Fibroblast of mammary gland (primary cell): ENCODE data around the gene TP53I11.

ENCODE experiments used
- DNase-seq: peaks from one replicate; pipeline ENCODE4 v3.0.0-alpha.2; 2010; ENCODE audit warnings: low read depth
- H3K4me3 ChIP-seq: 2 replicates; pipeline ENCODE4 v1.5.1; 2011; ENCODE audit warnings: low read depth, mild to moderate bottlenecking, low read length, moderate library complexity; ENCODE audit not compliant: control insufficient read depth
- CTCF ChIP-seq: conservative IDR thresholded peaks from 2 replicates; pipeline ENCODE4 v1.5.1; 2011; ENCODE audit warnings: low read depth, low read length, inconsistent platforms; ENCODE audit not compliant: control insufficient read depth, insufficient read depth

The TP53I11 gene

DNA sequence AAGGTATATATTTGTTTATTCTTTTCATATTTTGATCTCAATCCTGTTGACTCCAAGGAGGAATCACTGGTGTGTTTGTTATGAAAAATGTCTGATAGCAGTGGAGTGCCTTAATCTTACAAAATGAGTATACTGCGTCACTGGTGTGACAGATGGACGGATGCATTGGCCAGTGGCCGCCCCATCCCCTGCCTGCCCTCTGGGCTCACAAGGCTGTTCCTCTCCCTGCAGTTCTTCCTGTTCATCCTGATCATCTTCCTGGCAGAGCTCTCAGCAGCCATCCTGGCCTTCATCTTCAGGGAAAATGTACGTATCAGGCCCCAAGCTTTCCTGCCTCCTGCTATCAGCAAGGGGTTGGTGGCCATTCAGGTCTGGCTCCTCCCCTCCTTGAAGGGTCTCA, 32.9 kb downstream of the TP53I11 start:
- no peak for TF ChIP-seq CTCF
- DNase-seq: no peak
- H3K4me3 ChIP-seq: no peak overlapping the region

DNA sequence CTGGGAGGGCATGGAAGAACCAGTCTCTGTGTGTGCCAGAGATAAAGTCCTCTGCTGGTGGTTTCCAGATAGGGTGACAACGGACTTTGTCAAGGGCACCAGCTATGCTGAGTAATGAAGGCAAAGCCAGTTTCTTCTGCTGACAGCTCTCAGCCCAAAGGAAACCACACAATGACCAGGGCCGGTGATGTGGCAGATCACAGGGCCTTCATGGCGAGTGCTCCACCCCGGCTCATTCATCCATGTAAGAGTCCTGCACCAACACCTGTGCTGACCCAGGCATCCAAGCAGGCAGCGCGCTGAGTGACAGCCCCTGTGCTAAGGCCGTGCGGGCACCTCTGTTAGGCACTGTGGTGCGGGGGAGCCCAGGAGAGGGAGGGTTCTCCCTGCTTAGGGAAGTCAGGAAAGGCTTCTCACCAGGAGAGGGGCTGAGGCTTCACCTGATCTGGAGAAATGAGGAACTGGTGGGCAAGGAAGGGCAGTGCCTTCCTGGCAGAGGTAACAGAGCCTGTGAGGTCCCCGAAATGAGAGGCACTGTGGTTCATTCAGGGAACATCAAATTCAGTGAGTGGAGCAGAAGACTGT, 33.8 kb downstream of the TP53I11 start:
- TF ChIP-seq CTCF: no peak
- H3K4me3 ChIP-seq: no peak overlapping the region
- no peak for DNase-seq

- H3K4me3 ChIP-seq: no peak overlapping the region
- no peak for TF ChIP-seq CTCF
- DNase-seq: no peak
Observed at GRCh38 chr11:44916331-44916730, 34.4 kb downstream of the TP53I11 start.

DNA sequence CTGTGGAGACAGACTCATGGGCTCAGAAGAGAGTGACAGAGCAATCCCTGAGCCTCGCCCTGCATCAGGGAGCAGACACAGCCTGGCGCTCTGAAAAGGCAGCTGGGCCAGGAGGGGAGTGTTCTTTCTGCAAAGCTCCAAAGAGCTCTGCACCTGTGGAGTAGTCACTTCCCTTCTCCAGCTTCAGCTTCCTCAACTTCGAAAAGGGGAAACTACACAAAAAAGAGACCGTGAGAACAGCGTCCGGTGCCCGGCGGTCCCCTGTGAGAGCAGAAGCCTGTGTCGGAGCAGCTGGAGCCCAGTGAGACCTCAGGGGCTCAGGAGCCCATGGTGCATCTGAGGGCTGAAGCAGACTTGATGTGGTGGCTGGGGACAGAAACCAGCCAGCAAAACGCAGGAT, 35.1 kb downstream of the TP53I11 start:
- no peak for DNase-seq
- no peak overlapping the region for H3K4me3 ChIP-seq
- TF ChIP-seq CTCF: no peak

GRCh38 chr11:44915004-44915403, 35.7 kb downstream of the TP53I11 start:
- TF ChIP-seq CTCF: no peak
- H3K4me3 ChIP-seq: no peak overlapping the region
- DNase-seq: no peak

DNA sequence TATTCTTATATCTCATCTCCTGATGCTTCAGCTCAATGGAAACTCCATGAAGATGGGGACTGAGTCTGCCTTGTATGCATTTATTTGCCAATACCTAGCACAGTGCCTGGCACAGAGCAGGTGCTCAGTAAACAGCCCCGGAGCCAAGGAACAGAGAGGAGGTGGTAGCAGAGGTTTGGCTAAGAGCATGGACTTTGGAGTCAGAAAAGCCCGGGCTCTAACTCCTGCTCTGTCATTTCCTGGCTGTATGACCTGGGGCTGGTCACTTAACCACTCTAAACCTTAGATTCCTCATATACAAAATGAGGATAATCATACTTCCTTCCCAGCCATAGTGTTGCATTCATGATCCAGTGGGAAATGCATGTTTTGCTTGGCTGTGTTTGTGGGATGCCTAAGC, 36.6 kb downstream of the TP53I11 start:
- no peak for DNase-seq
- H3K4me3 ChIP-seq: no peak overlapping the region
- TF ChIP-seq CTCF: no peak

GRCh38 chr11:44913502-44913901, 37.2 kb downstream of the TP53I11 start:
- no peak overlapping the region for H3K4me3 ChIP-seq
- no peak for TF ChIP-seq CTCF
- DNase-seq: no peak
